Measurements from ENCODE around the gene BIRC5. TPM values are rescaled to one million over a fixed set of nuclear protein-coding genes. Genes with fewer than 3 reads are reported as not detected.
"Not testable (repeated sequence)": the region's sequence is repeated elsewhere in the genome, so short reads cannot be mapped to it uniquely, and the experiment has no call there.

The BIRC5 gene
- 5.9 TPM for total RNA-seq

DNA sequence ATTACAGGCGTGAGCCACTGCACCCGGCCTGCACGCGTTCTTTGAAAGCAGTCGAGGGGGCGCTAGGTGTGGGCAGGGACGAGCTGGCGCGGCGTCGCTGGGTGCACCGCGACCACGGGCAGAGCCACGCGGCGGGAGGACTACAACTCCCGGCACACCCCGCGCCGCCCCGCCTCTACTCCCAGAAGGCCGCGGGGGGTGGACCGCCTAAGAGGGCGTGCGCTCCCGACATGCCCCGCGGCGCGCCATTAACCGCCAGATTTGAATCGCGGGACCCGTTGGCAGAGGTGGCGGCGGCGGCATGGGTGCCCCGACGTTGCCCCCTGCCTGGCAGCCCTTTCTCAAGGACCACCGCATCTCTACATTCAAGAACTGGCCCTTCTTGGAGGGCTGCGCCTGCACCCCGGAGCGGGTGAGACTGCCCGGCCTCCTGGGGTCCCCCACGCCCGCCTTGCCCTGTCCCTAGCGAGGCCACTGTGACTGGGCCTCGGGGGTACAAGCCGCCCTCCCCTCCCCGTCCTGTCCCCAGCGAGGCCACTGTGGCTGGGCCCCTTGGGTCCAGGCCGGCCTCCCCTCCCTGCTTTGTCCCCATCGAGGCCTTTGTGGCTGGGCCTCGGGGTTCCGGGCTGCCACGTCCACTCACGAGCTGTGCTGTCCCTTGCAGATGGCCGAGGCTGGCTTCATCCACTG, at the start of gene BIRC5:
TSS of gene BIRC5 (plus strand) at position 238 of the 690 bp plus-strand sequence. CDS start at position 302, 64 bp downstream.
- peak; percentile 61 to 93 (median 86) for DNase-seq (ENCODE audit: low read depth in 2 of 3, low spot score in 2 of 3)

DNA sequence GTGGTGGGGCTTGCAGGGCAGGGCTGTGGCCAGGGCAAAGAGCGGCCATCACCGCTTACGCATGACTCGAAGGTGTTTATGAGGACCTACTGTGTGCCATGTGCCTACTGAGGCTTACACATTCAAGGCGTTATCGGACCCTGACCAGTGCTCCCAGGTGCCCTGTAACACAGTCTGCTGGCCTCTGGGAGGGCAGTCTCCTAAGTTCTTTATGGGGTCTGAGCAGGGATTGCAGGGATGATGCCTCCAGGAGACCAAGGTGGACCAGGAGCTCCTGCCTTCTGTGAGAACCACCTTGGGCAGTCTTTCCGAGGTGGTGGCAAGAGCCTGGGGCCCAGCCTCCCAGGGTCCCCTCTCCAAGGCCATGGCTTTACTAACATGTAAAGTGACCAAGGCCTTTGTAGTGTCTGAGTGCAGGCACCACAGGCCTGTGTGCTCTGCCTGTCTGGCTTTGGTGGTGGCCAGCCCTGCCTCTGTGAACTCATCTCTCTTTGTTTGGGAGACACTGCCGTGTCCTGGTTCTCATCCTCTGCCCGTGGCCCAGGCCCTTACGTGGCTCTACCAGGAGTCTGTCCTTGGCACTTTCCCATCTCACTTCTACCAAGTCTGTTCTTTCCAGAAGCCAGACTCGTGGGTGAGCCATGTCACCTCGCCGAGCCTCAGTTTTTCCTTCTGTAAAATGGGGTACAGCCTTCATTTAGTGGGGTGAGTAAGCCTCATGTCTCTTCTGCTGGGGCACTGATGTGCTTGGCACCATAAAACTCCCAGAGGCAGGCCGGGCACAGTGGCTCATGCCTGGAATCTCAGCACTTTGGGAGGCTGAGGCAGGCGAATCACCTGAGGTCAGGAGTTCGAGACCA, 49.1 kb upstream of the BIRC5 start:
- DNase-seq (ENCODE audit: low read depth in 2 of 3, low spot score in 2 of 3), result no peak

DNA sequence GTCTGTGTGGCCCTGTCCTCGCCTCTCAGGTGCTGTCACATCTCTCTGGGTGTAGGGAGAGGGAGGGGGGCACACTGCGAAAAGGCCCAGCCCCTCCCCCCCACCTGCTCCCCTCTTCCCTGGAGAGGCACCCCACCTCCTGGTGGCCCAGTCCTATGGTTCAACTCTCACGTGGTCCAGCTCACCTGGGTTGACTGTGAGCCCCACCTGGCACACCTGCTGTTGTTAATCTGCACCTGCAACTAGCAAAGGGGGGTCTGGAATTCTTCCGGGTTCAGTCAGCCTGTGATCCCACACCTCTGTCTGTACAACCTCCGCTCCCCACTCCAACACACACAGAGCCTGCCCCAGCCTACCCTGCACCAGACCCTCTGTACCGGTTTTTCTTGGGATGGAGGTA, 47.6 kb upstream of the BIRC5 start:
- DNase-seq (ENCODE audit: low read depth in 2 of 3, low spot score in 2 of 3), result no peak

DNA sequence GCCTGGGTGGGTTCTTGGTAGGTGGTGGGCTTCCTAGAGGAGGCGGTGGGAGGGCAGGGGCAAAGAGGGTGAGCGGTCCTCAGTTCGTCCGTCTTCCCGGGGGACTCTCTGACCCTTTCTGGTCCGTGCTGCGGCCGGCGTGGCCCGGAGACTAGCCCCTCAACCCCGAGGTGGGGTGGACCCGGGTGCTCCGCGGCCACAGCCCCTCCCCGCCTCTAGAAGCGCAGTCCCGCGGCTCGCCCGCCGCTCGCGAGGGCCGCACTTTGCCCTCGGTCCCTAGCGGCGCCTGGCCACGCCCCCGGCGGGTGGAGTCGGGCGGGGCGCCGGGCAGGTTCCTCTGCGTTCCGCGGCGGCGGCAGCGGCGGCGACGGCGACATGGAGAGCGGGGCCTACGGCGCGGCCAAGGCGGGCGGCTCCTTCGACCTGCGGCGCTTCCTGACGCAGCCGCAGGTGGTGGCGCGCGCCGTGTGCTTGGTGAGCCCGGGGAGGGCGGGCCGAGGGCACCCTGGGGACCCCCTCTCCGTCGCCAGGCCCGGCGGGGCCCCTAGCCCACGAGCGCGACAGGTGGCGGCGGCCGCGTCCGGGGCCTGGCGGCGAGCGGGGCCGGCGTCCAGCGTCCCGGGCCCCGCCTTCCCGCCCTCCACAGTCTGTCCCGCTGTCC, 45.7 kb upstream of the BIRC5 start, which contains the start of gene SYNGR2:
TSS of gene SYNGR2 (plus strand) at position 340 of the 661 bp plus-strand sequence. CDS start at position 376, 36 bp downstream.
- DNase-seq (ENCODE audit: low read depth in 2 of 3, low spot score in 2 of 3), result peak; percentile 76 to 87 (median 82)

DNA sequence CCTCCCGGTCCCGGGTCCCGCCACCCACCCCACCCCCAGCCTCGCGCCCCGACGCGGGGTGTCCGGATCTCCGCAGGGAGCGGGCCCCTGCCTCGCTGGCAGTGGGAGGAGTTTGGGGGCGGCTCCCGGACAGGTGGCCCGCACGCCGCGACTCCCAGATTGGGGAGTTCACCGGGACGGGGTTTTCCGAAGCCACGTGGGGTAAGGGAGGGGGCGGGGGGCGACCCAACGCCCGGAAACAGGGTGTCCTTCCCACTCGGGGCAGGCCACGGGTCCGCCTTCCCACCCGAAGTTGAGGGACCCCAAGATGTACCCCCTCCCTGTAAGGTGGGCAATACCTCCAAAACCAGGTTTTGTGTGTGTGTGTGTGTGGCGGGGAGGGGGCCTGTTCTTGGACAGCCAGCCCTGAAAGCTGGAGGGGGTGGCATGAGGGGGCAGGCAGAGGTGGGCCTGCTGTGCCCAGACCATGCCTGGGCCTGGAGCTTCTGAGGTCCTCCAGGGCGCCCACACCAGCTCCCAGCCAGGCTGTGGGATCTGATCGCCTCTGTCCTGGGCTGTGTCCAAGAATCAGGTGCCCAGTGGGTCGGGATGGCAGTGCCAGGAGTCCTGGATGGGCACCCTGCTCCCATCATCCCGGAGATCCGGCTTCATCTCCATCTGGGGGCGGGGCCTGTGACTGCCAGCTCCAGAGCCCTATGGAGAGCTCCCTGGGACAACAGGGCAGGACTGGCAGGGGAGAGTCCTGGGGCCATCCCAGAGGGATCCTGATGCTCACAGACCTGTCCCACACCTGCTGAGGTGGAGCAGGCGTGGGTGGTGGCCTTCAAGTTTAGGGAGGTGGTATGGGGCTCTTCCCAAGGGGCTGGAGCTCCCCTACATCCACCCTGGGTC, 44.9 kb upstream of the BIRC5 start:
- peak in 1 of 3 donors; percentile 45 for DNase-seq (ENCODE audit: low read depth in 2 of 3, low spot score in 2 of 3)

DNA sequence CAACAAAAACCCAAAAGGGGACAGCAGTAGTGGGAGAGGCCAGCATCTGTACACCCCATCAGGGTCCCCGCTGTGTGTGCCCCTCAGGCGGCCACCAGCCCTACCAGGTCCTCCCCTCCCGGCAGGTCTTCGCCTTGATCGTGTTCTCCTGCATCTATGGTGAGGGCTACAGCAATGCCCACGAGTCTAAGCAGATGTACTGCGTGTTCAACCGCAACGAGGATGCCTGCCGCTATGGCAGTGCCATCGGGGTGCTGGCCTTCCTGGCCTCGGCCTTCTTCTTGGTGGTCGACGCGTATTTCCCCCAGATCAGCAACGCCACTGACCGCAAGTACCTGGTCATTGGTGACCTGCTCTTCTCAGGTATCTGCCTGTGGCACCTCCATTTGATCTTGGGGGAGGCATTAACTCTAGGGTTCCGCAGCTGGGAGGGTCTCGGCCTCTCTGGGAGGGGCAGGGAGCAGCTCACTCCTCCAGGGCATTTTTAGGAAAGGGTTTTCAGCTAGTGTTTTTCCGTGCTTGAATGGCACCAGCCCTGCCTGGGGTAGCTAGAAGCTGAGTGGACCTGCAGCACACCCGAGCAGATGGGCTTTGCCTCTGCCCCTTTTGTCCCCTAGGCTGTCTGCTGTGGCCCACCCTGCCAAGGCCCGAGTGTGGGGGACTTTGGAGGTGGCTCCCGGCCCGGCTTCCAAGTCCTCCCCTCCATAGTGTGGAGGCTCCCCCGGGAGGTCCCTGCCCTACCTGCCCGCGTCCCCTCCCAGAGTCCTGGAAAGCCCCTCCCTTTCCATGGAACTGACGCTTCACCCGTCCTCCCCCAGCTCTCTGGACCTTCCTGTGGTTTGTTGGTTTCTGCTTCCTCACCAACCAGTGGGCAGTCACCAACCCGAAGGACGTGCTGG, 43.1 kb upstream of the BIRC5 start:
- DNase-seq (ENCODE audit: low read depth in 2 of 3, low spot score in 2 of 3), result no peak

DNA sequence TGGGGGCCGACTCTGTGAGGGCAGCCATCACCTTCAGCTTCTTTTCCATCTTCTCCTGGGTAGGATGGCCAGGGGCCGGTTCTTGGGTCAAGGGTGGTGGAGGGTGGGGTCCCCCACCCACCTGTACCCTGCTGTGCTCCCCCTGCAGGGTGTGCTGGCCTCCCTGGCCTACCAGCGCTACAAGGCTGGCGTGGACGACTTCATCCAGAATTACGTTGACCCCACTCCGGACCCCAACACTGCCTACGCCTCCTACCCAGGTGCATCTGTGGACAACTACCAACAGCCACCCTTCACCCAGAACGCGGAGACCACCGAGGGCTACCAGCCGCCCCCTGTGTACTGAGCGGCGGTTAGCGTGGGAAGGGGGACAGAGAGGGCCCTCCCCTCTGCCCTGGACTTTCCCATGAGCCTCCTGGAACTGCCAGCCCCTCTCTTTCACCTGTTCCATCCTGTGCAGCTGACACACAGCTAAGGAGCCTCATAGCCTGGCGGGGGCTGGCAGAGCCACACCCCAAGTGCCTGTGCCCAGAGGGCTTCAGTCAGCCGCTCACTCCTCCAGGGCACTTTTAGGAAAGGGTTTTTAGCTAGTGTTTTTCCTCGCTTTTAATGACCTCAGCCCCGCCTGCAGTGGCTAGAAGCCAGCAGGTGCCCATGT, 42.3 kb upstream of the BIRC5 start:
- DNase-seq (ENCODE audit: low read depth in 2 of 3, low spot score in 2 of 3), result not testable (repeated sequence)

DNA sequence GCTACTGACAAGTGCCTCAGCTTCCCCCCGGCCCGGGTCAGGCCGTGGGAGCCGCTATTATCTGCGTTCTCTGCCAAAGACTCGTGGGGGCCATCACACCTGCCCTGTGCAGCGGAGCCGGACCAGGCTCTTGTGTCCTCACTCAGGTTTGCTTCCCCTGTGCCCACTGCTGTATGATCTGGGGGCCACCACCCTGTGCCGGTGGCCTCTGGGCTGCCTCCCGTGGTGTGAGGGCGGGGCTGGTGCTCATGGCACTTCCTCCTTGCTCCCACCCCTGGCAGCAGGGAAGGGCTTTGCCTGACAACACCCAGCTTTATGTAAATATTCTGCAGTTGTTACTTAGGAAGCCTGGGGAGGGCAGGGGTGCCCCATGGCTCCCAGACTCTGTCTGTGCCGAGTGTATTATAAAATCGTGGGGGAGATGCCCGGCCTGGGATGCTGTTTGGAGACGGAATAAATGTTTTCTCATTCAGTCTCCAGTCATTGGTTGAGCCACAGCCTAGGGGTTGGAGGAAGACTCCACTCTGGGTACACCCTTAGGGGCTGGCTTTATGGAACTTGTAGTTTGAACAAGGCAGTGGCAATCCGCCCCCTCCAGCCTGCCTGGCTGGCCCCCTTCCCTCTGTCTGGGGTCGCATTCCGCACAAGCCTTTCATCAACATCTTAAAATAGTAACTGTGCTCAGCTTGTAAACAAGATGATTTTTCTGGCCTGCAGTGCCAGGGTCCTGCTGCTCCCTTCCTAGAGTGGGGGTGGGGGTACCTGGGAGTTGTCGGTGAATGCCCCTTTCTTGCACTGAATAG, 41.6 kb upstream of the BIRC5 start:
- DNase-seq (ENCODE audit: low read depth in 2 of 3, low spot score in 2 of 3), result peak in 2 of 3 donors; percentile 36 to 53

DNA sequence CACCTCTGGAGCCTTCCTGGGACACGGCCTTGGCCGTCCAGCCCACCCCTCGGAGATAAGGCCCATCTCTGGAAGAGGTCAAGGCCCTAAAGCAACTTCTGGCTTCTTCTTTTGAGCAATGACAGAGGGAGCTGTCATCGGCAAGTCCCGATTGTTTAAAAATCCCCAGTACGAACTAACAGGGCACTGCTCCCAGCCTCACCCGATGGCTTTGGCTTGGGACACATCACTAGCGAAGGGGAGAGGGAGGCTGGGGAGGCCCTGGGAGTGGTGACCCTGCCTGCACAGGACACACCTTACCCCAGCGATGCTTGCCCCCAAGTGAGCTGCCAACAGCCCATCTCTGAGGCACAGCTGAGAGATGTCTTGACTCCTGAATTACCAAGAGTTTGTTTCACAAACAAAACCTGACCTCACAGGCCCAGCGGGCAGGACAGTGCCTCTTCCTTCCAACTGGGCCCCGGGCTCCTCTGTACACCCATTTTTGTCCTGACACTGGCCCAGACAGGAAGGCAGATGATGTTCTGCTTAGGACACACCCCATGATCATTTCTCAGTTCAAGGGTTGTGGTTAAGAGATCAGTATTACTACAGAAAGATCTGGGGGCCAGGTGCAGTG, 40.8 kb upstream of the BIRC5 start:
- DNase-seq (ENCODE audit: low read depth in 2 of 3, low spot score in 2 of 3), result no peak

DNA sequence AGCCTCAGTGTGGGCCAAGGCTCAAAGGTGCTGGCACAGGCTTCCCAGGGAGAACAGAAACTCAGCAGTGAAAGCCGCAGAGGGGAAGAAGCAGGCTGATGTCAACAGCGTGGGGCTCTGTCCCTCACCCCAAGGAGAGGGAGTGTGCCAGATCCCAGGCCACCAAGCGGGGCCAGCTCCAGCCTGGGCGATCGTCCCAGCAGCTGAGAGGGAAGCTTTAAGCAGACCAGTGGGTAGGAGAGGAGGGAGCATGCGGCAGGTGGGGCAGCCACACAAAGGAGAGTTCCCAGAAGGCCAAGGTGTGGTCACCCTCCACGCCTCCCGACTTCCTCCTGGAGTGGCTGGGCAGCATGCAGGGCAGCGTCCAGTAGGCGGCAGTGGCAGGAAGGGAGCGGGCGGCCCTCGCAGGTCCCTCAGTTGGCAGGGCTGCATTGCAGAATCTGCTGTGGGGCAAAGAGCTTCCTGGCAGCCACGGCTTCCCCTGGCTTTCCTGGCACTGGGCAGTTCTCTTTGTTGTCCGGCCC, 39.6 kb upstream of the BIRC5 start:
- DNase-seq (ENCODE audit: low read depth in 2 of 3, low spot score in 2 of 3), result no peak

DNA sequence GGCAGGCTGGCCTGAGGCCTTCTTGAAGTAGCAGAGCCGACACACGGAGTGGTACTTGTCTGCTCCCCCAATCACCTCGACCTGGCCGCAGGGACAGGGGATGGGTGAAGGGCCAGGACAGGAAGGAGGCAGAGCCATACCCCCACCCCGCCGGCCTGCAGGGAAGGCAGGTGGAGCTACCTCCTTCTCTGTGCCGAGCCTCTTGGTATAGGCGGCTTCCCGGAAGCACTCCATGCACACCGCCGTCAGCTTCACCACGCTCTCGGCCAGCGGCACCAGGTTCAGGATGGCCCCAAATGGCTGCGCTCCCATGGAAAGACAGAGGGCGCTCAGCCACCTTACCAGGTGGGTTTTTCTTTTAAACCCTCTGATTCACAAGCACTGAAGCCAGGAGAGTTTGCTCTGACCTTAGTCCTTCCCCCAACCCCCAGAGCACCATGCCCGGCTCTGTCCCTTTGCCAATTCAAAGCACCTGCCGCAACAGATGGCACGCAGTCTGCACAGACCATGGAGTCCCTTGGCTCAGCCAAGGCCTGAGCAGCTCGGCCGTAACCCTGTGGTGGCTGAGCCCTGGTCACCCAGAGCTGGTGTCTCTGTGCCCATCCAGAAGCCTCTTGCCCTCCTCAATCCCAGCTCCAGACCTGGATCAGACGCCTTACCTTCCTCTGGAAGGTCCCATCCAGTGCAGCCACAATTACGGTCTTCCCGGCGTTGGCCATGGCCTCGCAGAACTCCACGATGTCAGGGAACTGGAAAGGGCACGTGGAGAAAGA, 39.0 kb upstream of the BIRC5 start:
- DNase-seq (ENCODE audit: low read depth in 2 of 3, low spot score in 2 of 3), result no peak

DNA sequence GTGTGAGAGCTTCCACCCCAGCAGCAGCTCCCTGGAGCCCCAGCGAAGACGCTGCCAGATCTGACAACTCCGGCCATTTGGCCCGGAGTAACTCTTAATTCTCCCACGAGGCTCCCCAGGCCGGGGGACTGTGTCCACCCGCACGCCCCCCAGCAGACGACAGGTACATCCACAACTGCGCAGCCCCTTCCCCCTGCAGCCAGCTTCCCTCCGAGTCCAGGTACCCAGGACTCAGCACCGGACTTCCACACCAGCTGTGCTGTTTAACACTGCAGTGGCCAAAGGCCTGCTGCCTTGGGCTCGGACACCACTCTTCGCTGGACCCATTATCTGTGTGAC, 38.4 kb upstream of the BIRC5 start:
- no peak for DNase-seq (ENCODE audit: low read depth in 2 of 3, low spot score in 2 of 3)

DNA sequence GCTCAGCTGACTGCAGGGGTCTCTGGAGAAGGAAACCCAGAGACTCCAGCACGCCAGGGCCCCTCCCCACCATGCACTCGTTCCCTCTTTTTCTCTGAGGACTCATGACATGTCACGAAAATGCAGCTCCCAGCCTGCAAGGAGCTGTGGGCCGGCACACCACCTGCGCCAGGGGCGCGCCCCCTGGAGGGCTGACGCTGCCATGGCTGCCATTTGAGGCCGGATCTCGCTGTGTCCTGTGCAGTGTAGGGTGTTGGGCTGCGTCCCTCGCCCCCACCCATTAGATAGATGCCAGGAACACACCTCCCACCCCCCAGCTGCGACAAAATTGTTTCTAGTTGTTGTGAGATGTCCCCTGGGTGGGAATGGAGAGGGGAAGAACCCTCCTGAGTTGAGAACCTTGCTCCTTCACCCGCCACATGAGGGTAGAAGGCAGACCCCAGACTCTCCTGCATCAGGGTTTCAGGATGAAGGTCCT, 37.5 kb upstream of the BIRC5 start:
- peak; percentile 65 to 77 (median 70) for DNase-seq (ENCODE audit: low read depth in 2 of 3, low spot score in 2 of 3)

DNA sequence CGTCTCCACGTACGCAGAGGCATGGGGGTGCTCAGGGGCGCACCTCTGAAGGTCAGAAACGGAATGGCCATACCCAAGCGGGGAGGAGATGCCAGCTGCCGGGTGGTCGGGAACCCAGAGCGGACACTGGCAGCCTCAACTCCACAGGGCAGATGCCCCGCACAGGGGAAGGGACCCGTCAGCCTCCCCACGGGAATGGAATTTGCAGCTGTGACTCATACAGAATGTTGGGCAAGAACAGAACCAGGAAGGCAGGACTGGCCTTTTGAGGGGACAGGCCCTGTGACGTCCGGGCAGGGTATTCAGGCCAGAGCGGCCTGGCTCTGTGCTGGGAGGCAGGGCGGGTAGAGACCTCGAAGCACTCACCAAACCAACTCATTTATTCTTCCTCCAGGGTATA, 34.7 kb upstream of the BIRC5 start:
- no peak for DNase-seq (ENCODE audit: low read depth in 2 of 3, low spot score in 2 of 3)

DNA sequence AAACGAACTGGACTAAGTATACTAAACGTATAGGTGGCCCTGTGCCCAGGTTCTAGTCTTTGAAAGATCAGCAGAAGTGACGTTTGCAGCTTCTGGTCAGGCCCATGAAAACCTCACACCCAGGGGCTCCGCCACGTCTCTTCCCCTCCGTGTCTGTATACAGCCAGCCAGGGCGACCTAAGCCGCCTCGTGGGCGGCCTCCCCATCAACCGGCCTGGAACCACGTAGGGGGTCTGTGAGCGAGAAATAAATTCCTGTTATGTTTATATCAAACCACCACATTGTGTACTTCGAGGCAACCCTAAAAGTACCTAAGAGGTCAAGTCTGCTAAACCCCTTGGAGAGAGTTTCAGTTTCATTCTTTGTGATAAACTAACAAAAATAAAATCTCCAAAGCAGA, 34.0 kb upstream of the BIRC5 start:
- no peak for DNase-seq (ENCODE audit: low read depth in 2 of 3, low spot score in 2 of 3)

DNA sequence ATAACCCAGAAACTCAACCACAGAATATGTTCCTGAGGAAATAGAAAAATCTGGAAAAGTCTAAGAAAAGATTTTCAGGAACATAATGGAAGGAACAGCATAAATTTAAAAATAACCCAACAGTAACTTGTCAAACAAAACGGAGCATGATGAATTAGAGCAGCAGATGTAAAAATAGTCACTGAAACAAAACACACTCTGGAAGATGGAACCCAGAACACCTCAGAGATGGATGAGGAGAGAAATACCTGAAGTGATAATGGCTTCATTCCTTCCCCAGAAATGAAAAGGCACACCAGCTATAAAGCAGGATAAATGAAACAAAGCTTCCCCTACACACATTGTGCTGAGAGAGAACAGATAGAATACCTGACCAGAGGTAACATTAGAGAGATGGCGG, 33.5 kb upstream of the BIRC5 start:
- no peak for DNase-seq (ENCODE audit: low read depth in 2 of 3, low spot score in 2 of 3)
